Kidney (tissue), 14 donors: ENCODE results near the gene ZNF334. TPM values are rescaled to one million over a fixed set of nuclear protein-coding genes. Genes with fewer than 3 reads are reported as not detected.

Experiments
- DNase-seq, 5 donors: peaks; one replicate each; pipeline ENCODE4 v3.0.0-alpha.2; 2013 to 2020
- FAIRE-seq: peaks from 2 replicates; lab custom pipeline; 2012; peaks lifted over from hg19 to GRCh38; lab: Jason Lieb, UNC
- H3K27ac ChIP-seq, 2 donors: one replicate each; pipeline ENCODE4 v1.7.0; 2013; ENCODE audit warnings: low read depth in 2 of 2, low read length in 2 of 2, inconsistent platforms in 1 of 2
- H3K27me3 ChIP-seq: one replicate; pipeline ENCODE4 v1.7.1; 2013; ENCODE audit warnings: low read length, inconsistent platforms; ENCODE audit not compliant: control insufficient read depth, insufficient read depth
- H3K36me3 ChIP-seq, 3 donors: one replicate each; pipeline versions ENCODE4 v1.7.0 to v1.7.1; 2013; ENCODE audit warnings: low read length in 3 of 3, control low read depth in 1 of 3, inconsistent platforms in 1 of 3; ENCODE audit not compliant: insufficient read depth in 3 of 3, control insufficient read depth in 2 of 3
- H3K4me1 ChIP-seq, 3 donors: one replicate each; pipeline versions ENCODE4 v1.7.0 to v1.7.1; 2013; ENCODE audit warnings: low read length in 3 of 3, inconsistent platforms in 1 of 3, low read depth in 1 of 3; ENCODE audit not compliant: control insufficient read depth in 2 of 3, insufficient read depth in 2 of 3
- H3K4me3 ChIP-seq, 3 donors: one replicate each; pipeline versions ENCODE4 v1.7.0 to v1.8.1; 2013; ENCODE audit warnings: low read length in 3 of 3, control low read depth in 1 of 3, inconsistent platforms in 1 of 3
- H3K9ac ChIP-seq, 3 donors: one replicate each; pipeline versions ENCODE4 v1.7.0 to v1.7.1; 2013; ENCODE audit warnings: low read length in 3 of 3, control low read depth in 1 of 3, inconsistent platforms in 1 of 3
- H3K9me3 ChIP-seq, 3 donors: one replicate each; pipeline versions ENCODE4 v1.7.0 to v1.7.1; 2013; ENCODE audit warnings: low read length in 3 of 3, control low read depth in 1 of 3, inconsistent platforms in 1 of 3; ENCODE audit not compliant: control insufficient read depth in 2 of 3, insufficient read depth in 1 of 3
- intact Hi-C: fragments of 100-400 bp; cut with DNase I; formaldehyde crosslinking; loops from one replicate; pipeline ENCODE4 v1.11.1; 2022
- polyA plus RNA-seq: library from polyadenylated mRNA; stranded (reverse); fragments of 350-450 nt; fragmentation: Illumina TruSeq; extraction: RNeasy Lipid Tissue Mini Kit (QIAGEN cat#74804); gene quantifications from one replicate; pipeline ENCODE4 v1.2.3, GENCODE V29; 2014; ENCODE audit warnings: low read depth, low replicate concordance; ENCODE audit not compliant: insufficient read depth
- total RNA-seq: library from RNA; stranded (reverse); fragmentation: NEBNext Ultra II Directional; extraction: Animal tissue kit (Norgen Biotek cat#: 25700); gene quantifications from one replicate; pipeline ENCODE4 v1.2.1, GENCODE V29; 2021
- TF ChIP-seq, protein P1 (sequence below): IDR thresholded peaks from 3 replicates; pipeline ENCODE4 v1.5.1; 2012; ENCODE audit warnings: mild to moderate bottlenecking, moderate library complexity, borderline replicate concordance; ENCODE audit not compliant: insufficient read depth; ENCODE audit errors: extremely low read depth
- donor health status: control.
- donor health status: control.
- donor health status: control.
- donor health status: control.
- donor health status: control.
- donor health status: DM: yes; HTN: yes; CAD: no.
- donor health status: Normal renal cell carcinoma (clear cell type).

The ZNF334 gene
- total and polyA plus RNA-seq, 2 donors from 2014 or later: 3.7 to 8.2 TPM

DNA sequence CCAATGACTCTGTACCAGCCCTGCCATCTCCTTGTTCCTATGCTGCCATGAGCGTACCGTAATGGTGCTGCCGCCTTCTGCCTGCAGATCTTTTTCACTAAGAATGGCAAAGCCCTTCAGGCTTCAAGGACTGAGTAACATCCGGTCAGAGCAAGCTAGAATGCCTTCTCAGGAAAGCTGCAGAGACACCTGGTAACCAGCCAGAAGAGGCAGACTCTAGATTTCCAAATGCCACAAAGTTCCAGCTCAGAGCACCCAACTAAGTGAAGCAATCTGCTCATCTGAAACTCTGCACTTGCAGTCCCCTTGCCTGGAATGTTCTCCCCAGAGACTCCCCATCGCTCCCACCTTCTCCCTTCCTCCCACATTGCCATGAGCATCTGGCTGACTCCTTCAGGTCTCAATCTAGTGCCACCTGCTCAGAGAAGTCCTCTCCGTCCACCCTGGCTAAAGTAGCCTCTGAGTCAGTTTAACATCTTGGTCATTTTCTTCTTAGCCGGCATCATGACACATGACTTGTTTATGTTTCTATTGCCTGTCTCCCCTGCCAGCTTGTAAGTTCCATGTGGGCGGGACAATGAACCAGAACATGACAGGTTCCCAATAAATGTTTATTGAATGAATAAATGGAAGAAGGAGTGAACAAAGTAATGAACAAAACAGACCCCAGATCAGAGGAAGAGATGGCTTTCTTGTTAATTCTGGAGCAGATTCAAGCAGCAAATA is 44.0 kb upstream of the ZNF334 start:
- H3K4me1 ChIP-seq: no peaks in the 10 kb centered on the region
- H3K27ac ChIP-seq: no peak overlapping the region
- H3K27me3 ChIP-seq: no peaks in the 10 kb centered on the region
- TF ChIP-seq, protein P1, sequence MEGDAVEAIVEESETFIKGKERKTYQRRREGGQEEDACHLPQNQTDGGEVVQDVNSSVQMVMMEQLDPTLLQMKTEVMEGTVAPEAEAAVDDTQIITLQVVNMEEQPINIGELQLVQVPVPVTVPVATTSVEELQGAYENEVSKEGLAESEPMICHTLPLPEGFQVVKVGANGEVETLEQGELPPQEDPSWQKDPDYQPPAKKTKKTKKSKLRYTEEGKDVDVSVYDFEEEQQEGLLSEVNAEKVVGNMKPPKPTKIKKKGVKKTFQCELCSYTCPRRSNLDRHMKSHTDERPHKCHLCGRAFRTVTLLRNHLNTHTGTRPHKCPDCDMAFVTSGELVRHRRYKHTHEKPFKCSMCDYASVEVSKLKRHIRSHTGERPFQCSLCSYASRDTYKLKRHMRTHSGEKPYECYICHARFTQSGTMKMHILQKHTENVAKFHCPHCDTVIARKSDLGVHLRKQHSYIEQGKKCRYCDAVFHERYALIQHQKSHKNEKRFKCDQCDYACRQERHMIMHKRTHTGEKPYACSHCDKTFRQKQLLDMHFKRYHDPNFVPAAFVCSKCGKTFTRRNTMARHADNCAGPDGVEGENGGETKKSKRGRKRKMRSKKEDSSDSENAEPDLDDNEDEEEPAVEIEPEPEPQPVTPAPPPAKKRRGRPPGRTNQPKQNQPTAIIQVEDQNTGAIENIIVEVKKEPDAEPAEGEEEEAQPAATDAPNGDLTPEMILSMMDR: no peak
- H3K4me3 ChIP-seq: no peak overlapping the region
- H3K36me3 ChIP-seq: peaks cover 0 to 11% (median 0%) of the 10 kb centered on the region in 3 donors
- H3K9ac ChIP-seq: no peak overlapping the region
- no peaks in the 10 kb centered on the region for H3K9me3 ChIP-seq
- FAIRE-seq: no peak
- DNase-seq: no peak
- intact Hi-C loops: no loop called here

DNA sequence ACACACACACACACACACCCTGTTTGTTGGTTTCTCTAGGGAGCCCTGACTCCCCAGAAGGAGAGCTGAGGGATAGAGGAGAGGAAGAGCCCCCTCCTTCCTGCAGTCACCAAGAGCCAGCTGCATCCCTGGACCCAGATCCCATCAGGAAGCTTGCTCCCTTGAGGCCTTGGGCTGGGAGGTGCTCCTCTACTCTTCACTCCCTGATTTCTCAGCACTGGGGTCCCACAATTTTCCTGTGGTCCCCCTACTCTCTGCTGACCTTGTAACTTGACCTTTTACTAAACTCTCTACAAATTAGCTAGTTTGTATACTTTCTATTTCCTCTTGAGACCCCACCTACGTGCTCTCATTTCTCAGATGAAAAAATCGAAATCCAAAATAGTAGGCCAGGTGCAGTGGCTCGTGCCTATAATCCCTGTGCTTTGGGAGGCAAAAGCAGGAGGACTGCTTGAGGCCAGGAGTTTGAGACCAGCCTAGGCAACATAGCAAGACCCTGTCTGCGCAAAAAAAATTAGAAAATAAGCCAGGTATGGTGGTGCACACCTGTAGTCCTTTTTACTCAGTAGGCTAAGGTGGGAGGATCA is 42.1 kb upstream of the ZNF334 start:
- Histone ChIP-seq H3K9ac (no peak overlapping the region), H3K36me3 (peaks cover 0 to 11% (median 0%) of the 10 kb centered on the region in 3 donors), H3K27ac (no peak overlapping the region), H3K27me3 (no peaks in the 10 kb centered on the region), H3K9me3 (no peaks in the 10 kb centered on the region), H3K4me1 (no peaks in the 10 kb centered on the region), H3K4me3 (no peak overlapping the region)
- FAIRE-seq (no peak), DNase-seq (no peak)
- TF ChIP-seq, protein P1: no peak
- intact Hi-C loops: no loop called here

- FAIRE-seq (no peak), DNase-seq (no peak)
- Histone ChIP-seq H3K9me3 (no peaks in the 10 kb centered on the region), H3K9ac (no peak overlapping the region), H3K4me1 (no peaks in the 10 kb centered on the region), H3K4me3 (no peak overlapping the region), H3K36me3 (peaks cover 0 to 5% (median 0%) of the 10 kb centered on the region in 3 donors), H3K27ac (no peak overlapping the region), H3K27me3 (no peaks in the 10 kb centered on the region)
- TF ChIP-seq, protein P1: no peak
- intact Hi-C loops: no loop called here
Observed at GRCh38 chr20:46554828-46555227, 41.5 kb upstream of the ZNF334 start.
